ENCODE results near the gene TMEM213.

GRCh38 chr7:138825049-138825721 is 27.4 kb downstream of the TMEM213 start:
- TF ChIP-seq CTCF (IDR thresholded peaks at IDR 0.05) (no peak), REST (IDR thresholded peaks at IDR 0.05; ENCODE audit: insufficient read depth in 1 of 2, low read depth in 2 of 2, low read length in 1 of 2) (no peak), POLR2AphosphoS5 (IDR thresholded peaks at IDR 0.05; ENCODE audit: low read depth, low read length) (no peak)
